ENCODE results near the gene NNT.
"Not testable (repeated sequence)": the region's sequence is repeated elsewhere in the genome, so short reads cannot be mapped to it uniquely, and the experiment has no call there.

Gene NNT

DNA sequence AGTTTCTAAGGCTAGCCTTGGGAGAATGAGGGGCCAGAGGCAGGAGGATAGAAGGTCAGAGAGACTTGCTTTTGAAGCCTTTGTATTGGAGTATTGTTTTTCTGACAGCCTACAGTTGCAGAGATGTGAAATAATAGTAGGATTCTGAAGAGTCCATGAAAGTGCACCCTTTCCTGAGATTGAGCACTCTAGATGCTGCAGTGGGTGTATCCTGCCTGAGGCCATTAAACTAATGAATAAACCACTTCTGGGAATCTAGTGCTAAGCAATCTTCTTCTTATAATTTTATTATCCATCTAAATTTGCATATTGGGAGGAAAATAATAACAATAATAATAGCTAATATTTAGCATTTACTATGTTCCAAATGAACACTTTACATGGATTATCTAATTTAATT lies 19.3 kb upstream of the NNT start:
- no peak for DNase-seq

DNA sequence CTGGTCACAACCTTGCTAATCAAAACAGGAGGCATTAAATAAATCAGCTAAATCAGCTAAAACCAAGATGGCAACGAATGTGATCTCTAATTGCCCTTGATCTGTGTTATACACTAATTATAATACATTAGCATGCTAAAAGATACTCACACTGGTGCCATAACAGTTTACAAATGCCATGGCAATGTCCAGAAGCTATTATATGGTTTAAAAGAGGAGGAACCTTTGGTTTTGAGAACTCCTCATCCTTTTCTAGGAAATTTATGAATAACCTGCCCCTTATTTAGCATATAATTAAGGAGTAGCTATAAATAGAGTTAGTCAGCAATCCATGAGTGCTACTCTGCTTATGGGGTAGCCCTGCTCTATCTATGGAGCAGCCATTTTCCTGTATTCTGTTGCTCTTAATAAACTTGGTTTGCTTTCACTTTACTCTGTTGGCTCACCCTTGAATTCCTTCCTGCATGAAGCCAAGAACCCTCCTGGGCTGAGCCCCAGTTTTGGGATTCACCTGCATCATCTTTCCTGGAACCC lies 18.7 kb upstream of the NNT start:
- no peak for DNase-seq

DNA sequence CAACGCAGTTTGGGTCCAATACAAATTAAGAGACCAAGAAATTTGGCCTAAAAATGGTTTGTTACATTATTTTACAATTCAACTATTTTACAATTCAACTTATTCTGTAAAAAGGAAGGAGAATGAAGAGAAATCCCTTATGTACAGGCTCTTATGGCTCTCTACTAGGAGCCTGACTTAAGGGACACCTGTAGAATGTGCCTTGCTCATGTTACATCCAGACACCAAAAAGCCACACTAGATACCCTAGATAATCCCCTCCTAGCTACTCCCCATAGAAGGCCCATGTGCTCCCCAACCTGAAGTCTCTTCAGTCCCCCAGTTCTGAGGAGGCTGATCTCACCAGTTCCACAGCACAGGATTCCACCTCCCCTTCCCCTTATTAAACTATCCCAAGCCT lies 14.1 kb upstream of the NNT start:
- no peak for DNase-seq

DNA sequence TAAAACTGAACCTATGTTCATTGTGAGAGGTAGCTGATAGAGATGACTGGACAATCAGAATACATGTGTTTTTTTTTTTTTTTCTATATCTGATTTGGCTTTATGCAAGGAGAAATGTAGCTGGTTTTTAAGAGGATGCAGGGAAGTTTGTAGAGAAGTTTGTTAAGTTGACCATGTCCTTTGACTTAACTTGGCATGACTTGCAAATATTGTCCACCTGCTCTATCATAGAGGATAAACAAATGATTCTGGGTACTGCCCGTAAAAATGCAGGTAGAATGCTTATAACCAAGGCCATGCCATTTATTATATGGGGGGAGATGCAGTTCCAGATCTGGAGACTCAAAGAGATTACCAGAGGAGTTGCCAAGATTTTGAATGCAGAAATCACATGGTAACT lies 13.7 kb upstream of the NNT start:
- no peak for DNase-seq

DNA sequence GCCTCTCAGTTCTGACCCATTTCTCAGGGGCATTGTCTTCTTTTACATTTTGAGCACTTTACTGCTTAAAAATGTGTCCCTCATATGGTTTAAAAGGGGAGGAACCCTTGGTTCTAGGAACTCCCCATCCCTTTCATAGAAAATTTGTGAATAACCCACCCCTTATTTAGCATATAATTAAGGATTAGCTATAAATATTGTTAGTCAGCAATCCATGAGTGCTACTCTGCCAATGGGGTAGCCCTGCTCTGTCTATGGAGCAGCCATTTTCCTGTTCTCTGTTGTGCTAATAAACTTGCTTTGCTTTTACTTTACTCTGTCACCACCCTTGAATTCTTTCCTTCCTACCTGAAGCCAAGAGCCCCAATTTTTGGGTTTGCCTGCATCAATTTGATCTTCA lies 12.3 kb upstream of the NNT start:
- no peak for DNase-seq

DNA sequence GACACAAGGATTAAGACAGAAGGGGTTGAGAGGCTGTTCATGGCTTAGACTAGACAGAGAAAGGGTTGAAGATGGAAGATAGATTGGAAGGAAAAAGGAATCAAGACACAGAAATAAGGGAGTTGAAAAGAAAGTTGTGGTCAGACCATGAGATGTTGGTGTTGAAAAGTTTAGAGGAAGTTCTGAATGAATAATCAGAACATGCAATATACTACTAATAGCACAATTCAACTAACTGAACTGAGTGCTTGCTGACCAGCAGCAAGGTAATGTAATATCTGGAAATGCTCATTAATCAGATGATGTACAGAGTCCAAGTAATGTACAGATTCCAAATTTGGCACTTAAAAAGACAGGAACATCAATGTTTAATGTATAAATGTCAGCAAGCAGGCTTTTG lies 10.6 kb upstream of the NNT start:
- DNase-seq = no peak

DNA sequence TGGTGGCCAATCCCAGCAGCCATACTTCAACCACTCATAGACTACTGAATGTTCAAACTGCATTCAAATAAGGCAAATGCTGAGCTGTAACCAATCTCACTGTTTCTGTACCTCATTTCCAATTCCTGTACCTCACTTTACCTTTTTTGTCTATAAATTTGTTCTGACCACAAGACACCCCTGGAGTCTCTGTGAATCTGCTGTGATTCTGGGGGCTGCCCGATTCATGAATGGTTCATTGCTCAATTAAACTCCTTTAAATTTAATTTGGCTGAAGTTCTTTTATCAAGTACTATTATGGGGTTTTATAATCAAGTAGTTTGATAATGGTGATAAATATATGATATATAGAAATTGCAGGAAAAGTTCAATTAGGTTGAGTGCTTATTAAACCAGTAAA lies 4.1 kb upstream of the NNT start:
- not testable (repeated sequence) for DNase-seq

DNA sequence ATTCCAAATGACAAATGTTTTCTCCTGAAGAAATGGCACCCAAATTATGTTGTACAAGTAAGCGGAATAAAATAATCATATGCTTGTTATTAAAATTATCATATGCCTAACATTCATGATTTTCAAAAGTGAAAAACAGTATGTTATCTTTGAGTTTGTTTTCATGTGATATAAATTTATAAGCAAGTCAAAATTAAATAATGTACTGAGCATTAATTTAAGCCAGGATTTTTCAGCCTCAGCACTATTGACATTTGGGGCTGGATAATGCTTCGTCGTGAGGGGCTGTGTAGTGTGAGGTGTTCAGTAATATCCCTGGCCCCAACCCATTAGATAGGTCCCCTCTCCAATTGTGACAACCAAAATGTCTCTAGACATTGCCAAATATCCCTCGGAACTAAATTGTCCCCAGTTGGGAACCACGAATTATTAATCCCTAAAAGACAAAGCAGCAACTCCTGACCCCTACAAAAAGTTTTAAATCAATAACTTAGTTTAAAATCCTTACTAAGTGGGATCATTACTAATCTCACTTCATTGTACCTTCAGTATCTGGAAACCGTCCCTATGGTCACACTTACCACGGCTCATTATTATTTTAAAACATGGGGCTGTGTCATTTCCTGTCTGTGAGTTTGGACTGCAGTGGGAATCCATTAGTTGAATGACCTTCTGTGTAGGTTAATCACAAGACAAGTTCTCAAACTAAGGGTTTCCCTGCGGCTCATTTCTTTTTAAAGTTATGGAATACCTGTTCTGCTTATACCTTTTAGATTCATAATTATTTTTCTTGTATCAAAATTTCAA lies 1.3 kb upstream of the NNT start:
- DNase-seq = no peak

DNA sequence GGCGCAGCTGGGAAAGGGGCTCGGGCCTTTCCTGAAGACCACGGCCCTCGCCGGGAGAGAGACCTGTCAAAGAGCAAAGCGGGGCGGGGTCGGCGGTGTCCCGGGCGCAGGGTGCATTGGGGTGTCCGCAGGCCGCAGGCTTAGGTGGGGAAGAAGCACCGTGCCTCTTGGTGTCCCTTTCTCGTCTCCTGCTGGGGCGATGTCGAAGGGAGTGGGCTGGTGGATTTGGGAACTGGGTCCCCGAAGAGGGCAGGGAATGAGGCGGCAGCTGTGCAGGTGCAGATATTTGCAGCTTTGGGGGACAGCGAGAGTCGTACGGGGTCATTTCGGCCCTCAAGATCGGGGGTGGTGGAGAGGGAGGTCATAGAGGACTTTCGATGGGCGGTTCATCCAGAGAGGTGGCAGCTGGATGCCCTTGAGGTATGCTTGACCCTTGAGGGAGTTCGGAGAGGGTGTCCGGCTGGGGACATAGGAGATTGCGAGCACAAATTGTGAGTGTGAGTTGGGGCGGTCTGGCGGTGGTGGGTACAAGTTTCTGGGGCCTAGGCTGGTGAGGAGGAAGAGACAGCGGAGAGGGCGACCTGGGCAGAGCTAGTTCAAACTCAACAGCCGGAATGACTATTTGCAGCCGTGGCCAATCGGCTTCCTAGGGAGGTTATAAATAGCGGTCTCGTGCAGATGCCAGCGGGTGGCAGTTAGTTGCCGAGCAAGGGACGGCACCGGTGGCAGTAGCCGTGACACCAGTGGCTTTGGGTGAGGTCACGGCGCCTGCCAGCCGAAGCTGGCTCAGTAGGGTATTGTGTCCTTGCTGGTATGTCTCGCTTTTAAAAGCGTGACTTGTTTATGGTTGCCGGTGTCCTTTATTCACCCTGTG lies 601 bp downstream of the NNT start:
- peak; percentile 48 to 49 for DNase-seq

DNA sequence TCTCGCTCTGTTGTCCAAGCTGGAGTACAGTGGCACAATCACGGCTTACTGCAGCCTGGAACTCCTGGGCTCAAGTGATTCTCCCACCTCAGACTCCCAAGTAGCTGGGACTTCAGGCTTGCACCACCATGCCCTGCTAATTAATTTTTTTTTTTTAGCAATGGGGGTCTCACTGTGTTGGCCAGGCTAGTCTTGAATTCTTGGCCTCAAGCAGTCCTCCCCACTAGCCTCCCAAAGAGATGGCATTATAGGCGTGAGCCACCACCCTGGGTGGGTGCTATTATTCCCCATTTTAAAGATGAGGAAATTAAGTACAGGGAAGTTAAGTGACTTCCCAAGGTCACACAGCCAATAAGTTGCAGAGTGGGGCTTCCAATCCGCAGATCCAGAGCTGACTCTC lies 1.7 kb downstream of the NNT start:
- no peak for DNase-seq

DNA sequence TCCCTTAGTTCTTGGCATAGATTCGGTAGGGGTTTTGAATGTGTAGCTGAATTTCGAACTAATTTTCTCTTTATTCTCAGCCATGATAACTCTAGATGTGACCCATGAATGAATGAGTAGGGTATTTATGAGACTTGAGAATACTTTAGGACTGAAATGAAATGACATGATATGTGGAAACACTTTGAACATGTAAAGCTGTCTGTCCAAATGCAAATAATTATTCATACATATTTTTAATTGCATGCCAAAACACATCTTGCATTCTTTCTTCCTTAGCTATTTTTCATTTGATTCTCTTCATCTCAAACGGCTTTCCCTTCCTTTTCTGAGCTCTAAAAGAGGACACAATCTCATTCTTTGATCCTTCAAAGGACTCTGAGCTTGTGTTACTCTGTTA lies 3.4 kb downstream of the NNT start:
- DNase-seq = no peak

DNA sequence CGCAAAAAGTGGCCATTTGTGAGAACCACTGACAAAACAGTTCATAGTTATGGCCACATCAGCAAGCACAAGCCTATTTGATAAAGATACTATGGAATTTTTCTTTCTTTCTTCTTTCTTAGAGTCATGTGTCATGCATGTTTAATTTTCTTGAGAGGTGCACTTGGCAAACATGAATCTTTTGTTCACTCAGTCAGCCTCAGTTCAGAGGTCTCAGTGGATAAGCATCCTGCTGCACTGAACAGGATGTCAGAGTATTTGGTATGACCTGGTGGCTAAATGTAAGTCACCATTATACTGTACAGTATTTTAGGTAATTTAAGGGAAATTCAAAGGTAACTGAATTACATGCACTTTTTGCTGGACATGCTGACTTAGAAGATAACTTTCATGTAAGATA lies 5.4 kb downstream of the NNT start:
- DNase-seq = no peak

DNA sequence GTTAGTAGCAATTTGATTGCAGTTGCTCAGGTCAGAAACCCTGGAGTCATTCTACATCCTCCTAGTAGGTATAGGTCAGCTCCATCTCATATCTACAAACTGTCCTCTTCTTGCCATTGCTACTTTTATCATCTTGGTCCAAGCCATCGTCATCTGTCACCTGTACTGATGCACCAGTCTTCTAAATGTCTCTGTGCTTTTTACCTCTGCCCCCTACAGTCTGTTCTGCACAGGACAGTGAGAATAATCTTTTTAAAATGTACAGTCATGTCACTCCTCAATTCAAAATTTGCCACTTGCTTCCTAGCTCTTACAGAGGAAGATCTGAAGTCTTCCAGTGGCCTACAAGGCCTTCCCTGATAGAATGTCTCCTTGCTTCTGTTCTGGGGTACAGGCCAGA lies 6.8 kb downstream of the NNT start:
- no peak for DNase-seq

DNA sequence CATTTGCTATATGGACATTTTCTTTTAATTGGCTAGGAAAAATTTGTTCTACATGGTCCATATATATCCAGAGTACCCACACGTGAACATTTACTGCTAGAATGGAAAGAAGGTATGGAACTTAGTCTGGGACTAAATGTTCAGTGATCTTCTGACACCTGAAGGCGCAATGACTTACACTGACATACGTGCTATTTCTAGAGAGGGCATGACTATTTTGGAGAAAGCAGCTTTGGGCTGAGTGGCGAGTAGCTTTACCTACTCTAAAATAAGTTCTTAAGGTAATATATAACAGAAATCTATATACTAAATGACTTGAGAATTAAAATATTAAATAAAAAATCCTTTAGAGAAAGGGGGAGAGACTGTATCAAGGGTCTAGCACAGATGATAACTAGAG lies 10.4 kb downstream of the NNT start:
- DNase-seq = no peak

DNA sequence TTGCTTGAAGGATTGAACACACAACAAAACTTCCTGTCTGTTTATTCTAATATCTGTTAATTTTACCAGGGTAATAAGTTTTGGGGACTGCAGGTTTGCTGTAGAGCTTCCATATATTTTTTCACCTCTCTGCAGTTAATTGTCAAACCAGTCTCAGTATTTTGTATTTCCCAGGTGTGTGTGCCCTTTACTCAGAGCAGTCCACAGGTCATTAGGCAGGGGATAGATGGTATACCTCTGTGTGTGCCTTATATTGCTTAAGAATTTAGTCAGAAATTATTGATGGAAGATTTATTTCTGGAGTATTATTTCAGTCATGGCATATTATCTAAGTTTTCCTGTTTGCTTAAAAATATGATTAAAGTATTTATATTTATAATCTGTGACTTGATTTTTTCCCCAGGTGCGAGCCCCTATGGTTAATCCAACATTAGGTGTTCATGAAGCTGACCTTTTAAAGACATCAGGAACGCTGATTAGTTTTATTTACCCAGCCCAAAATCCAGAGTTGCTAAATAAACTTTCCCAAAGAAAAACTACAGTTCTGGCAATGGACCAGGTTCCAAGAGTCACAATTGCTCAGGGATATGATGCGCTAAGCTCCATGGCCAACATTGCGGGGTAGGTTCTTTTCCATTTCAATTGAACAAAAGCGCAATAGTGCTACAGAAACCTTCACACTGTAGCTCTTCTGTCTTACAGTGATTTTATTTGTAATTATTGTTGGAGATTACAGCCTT lies 12.6 kb downstream of the NNT start:
- DNase-seq = no peak

DNA sequence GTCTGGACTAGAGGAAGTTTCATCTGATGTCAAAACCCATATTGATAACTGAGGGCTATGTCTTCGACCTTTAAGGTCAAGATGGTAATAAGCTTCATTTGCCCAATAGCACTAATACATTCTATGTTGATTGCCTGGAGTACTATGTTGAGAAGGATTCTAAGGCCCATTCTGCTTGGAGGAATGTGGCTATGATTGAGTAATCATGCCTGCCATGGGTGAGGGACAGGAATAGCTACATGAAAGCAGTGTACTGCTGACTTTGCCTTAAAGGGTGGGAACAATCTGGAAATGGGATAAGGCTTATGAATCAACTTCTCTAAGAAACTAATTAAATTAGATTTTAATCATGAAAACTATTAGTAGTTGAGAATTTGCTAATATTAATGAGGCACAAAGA lies 13.6 kb downstream of the NNT start:
- no peak for DNase-seq

DNA sequence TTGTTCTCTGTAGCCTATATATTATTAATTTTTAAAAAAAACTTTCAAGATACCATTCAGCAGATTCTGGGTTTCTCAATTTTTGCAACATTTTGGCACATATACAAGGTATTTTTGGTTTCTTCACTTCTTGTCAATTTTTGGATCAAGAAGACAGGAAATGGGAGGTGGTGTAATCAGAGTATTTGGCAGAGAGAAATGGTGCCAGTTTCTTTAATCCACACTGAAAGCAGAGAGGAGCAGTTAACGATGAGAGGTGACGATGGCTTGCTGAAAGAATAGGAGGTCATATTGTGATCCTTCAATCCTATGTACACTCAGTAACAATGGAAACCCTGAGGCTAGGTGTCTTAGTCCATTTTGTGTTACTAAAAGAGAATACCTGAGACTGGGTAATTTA lies 16.4 kb downstream of the NNT start:
- DNase-seq = no peak

DNA sequence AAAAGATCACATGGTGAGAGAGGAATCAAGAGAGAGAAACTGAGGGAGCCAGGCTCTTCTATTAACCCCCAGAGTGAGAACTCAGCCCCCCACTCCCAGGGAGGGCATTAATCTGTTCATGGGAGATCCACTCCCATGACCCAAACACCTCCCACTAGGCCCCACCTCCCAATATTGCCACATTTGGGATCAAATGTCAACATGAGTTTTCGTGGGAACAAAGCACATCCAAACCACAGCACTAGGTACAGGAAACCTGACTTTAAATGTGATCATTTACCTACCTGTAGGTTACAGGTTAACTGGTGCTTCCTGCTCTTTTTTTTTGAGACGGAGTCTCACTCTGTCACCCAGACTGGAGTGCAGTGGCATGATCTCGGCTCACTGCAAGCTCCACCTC lies 16.9 kb downstream of the NNT start:
- DNase-seq = no peak

DNA sequence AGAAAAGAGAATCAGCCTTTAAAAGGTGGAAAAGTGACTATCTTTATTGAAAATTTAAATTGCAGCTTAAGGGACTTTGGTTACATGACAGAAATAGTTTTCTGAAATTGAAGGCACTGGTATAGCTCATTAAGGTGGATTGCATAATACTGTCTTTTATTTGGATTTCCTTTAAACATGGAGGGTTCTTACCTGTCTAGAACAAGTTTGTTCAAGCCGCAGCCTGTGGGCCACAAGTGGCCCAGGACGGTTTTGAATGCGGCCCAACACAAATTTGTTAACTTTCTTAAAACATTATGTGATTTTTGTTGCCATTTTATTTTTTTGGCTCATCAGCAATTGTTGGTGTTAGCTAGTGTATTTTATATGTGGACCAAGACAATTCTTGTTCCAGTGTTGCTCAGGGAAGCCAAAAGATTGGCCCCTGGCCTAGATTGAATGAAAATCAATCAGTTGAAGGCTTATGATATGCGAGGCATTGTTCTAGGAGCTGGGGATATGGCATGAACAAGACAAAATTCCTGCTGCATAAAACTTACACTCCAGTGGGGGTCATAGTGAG lies 18.0 kb downstream of the NNT start:
- DNase-seq = no peak

DNA sequence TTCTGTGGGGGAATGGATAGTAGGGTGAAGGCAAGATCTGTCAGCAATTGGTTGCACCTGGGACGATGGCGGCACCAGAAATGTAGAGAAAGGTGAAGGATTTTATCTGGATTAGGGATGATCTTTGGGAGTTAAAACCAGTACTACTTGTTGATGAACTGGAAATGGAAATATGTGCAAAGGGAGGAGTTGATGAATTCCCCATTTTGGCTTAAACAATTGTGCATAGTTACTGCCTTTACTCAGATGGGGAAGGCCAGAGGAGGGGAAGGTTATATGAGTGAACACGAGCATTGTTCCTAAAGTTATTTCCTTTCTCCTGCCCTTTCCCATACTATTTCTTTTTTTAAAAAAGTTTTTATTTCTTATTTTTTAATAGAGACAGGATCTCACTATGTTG lies 19.1 kb downstream of the NNT start:
- DNase-seq = no peak

DNA sequence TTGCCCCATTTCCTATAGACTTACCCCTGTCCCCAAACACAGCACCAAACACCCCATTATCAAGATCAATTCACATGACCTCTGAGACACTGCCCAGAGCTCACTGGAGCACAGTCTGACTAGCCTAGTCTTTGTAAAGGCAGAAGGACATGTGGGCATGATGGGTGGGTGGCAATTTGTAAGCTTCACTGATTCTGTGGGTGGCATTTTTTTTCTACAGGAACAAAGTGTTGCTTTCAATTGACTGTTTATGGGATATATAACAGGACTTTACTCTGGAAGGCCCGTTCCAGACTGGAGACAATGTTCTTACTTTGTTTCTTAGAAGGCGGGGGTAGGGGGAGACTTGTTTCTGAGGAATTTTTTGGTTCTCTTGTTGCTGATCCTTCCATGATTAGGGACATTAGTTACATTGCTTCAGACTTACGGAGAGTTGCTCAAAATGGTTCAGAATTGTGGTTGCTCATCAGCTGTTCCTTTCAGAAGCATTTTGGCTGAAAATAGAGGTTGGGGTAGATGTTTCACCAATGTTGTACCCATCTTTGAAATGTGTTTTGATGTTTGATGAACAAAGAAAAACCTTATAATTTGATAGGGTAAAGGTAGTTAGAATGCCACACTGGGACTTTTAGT lies 20.2 kb downstream of the NNT start:
- DNase-seq = no peak

DNA sequence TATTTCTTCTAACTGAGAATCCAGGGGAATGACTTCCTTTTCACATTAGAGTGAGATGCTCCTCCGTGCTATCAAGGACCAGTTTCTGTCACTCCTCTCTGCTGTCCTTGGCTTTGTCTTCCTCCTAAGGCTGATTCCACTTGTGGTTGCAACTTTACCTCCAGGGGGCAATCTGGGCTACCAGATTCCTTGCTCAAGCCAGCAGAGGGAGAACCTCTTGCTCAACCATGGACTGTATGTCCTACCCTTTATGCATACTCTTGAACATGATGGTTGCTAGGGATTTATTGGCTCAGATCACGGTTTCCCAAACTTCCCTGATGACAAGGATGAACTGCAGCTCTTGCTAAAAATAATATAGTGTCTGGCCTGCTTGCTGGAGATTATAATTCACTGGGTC lies 24.0 kb downstream of the NNT start:
- no peak for DNase-seq

All from activated CD4-positive, alpha-beta T cell treated with anti-CD3 and anti-CD28 coated beads, Interleukin-2, amount 50 U/mL, for 4 hours (primary cell).